Suprapubic skin (tissue), 3 donors: ENCODE results near the gene MMP24.

Source experiments
- EP300 ChIP-seq: sonication (generic); formaldehyde crosslinking; IDR thresholded peaks from one replicate; pipeline ENCODE4 v1.6.1; 2017; ENCODE audit warnings: antibody characterized with exemption
- POLR2A ChIP-seq, 2 donors: fragments of 450-650 bp; IDR thresholded peaks; one replicate each; pipeline ENCODE4 v1.6.1; 2017; ENCODE audit warnings: antibody characterized with exemption in 2 of 2, mild to moderate bottlenecking in 2 of 2, moderate library complexity in 2 of 2
- TF ChIP-seq, protein P1 (sequence below), 2 donors: fragments of 200-600 bp in 1 of 2; fragments of 450-650 bp in 1 of 2; sonication (generic) in 1 of 2; IDR thresholded peaks; one replicate each; pipeline ENCODE4 v1.5.1; 2016 to 2019; ENCODE audit warnings: antibody characterized with exemption in 2 of 2, mild to moderate bottlenecking in 1 of 2, moderate library complexity in 1 of 2

DNA sequence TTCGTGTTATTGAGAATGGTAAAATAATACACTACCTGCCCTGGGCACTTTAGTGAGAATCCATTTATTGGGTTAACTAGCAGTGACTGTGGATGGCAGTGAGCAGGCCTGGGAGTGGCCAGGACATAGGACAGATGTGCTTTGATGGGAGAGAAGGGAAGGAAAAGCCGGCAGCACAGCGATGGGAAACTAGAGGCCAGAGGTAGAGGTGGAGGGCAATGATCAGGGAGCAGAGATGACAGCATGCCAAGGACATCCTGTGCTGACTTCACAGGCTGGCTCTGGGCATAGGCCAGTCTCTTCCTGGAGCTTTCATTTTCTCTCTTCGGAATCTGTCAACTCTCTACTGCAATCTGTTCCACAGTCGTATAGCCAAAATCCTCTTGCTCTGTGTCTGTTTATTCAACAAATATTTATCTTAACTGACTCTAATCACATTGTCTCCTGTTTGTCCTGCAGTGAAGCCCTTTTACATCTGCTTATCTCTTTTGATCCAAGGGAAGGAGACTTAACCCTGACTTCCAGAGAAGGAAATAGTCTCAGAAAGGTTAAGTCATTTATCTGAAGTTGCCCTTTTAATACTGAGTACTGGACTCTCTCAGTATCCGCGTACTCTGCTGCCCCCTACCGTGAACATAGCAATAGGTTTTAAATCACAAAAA, 18.4 kb upstream of the MMP24 start:
- TF ChIP-seq POLR2A (IDR thresholded peaks at IDR 0.05) (no peak), EP300 (no peak)
- TF ChIP-seq, protein P1, sequence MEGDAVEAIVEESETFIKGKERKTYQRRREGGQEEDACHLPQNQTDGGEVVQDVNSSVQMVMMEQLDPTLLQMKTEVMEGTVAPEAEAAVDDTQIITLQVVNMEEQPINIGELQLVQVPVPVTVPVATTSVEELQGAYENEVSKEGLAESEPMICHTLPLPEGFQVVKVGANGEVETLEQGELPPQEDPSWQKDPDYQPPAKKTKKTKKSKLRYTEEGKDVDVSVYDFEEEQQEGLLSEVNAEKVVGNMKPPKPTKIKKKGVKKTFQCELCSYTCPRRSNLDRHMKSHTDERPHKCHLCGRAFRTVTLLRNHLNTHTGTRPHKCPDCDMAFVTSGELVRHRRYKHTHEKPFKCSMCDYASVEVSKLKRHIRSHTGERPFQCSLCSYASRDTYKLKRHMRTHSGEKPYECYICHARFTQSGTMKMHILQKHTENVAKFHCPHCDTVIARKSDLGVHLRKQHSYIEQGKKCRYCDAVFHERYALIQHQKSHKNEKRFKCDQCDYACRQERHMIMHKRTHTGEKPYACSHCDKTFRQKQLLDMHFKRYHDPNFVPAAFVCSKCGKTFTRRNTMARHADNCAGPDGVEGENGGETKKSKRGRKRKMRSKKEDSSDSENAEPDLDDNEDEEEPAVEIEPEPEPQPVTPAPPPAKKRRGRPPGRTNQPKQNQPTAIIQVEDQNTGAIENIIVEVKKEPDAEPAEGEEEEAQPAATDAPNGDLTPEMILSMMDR (IDR thresholded peaks at IDR 0.05): peak; percentile 51 to 87
